CD8-positive, alpha-beta memory T cell (primary cell): ENCODE data around the gene ITGB8. TPM values are rescaled to one million over a fixed set of nuclear protein-coding genes. Genes with fewer than 3 reads are reported as not detected.

ENCODE experiments used
- CTCF ChIA-PET: fragments of 350-600 bp; sonication (Branson Sonifier 250); formaldehyde crosslinking; loops from one replicate; lab custom pipeline; 2021; ENCODE audit warnings: antibody characterized with exemption; lab: Charles Lee
- POLR2A ChIA-PET: fragments of 350-600 bp; sonication (Branson Sonifier 250); formaldehyde crosslinking; loops from one replicate; lab custom pipeline; 2021; ENCODE audit warnings: antibody characterized with exemption; lab: Charles Lee
- DNase-seq, 5 donors: peaks; one replicate each; pipeline versions ENCODE4 v3.0.0 to v3.0.0-alpha.2; 2020 to 2022; ENCODE audit warnings: mixed read lengths in 1 of 5
- H3K27ac ChIP-seq: one replicate; pipeline ENCODE4 v1.7.0; 2013; ENCODE audit warnings: low read depth, mild to moderate bottlenecking, low read length, moderate library complexity
- H3K27me3 ChIP-seq: 2 replicates; pipeline ENCODE4 v1.7.0; 2013; ENCODE audit warnings: low read length, mild to moderate bottlenecking; ENCODE audit not compliant: insufficient read depth, poor library complexity, severe bottlenecking
- H3K36me3 ChIP-seq: 2 replicates; pipeline ENCODE4 v1.7.0; 2013; ENCODE audit warnings: mild to moderate bottlenecking, low read length, moderate library complexity; ENCODE audit not compliant: insufficient read depth
- H3K4me1 ChIP-seq: 2 replicates; pipeline ENCODE4 v1.7.0; 2013; ENCODE audit warnings: mild to moderate bottlenecking, low read length, moderate library complexity; ENCODE audit not compliant: insufficient read depth
- H3K4me3 ChIP-seq: 2 replicates; pipeline ENCODE4 v1.7.0; 2013; ENCODE audit warnings: mild to moderate bottlenecking, low read length
- H3K9me3 ChIP-seq: 2 replicates; pipeline ENCODE4 v1.7.0; 2013; ENCODE audit warnings: mild to moderate bottlenecking, low read length
- H3K27ac Mint-ChIP-seq, 8 donors: one replicate each; pipeline ENCODE4 v1.8.0; 2020 to 2021; ENCODE audit warnings: mixed read lengths in 8 of 8, mild to moderate bottlenecking in 6 of 8, inconsistent platforms in 3 of 8, moderate library complexity in 3 of 8
- H3K27me3 Mint-ChIP-seq, 2 donors: one replicate each; pipeline ENCODE4 v1.8.0; 2020 to 2021; ENCODE audit warnings: mixed read lengths in 2 of 2, mild to moderate bottlenecking in 1 of 2, moderate library complexity in 1 of 2
- H3K36me3 Mint-ChIP-seq, 3 donors: one replicate each; pipeline ENCODE4 v1.8.0; 2020 to 2021; ENCODE audit warnings: mixed read lengths in 3 of 3, inconsistent platforms in 1 of 3, mild to moderate bottlenecking in 1 of 3
- H3K4me1 Mint-ChIP-seq, 3 donors: one replicate each; pipeline ENCODE4 v1.8.0; 2020 to 2021; ENCODE audit warnings: mixed read lengths in 3 of 3, inconsistent platforms in 1 of 3, mild to moderate bottlenecking in 1 of 3
- H3K4me3 Mint-ChIP-seq, 7 donors: one replicate each; pipeline ENCODE4 v1.8.0; 2020 to 2021; ENCODE audit warnings: mixed read lengths in 7 of 7, mild to moderate bottlenecking in 6 of 7, moderate library complexity in 4 of 7, inconsistent platforms in 2 of 7
- H3K9me3 Mint-ChIP-seq, 5 donors: one replicate each; pipeline ENCODE4 v1.8.0; 2020 to 2022; ENCODE audit warnings: mixed read lengths in 5 of 5, mild to moderate bottlenecking in 3 of 5, moderate library complexity in 2 of 5, inconsistent platforms in 1 of 5
- polyA plus RNA-seq: library from polyadenylated mRNA; unstranded; fragments of 300-500 nt; fragmentation: Illumina TruSeq; gene quantifications from one replicate; pipeline ENCODE4 v1.2.3, GENCODE V29; 2021
- total RNA-seq, 2 experiments: library from RNA; stranded (reverse); gene quantifications; one replicate each; pipeline ENCODE4 v1.2.3, GENCODE V29; 2021

ITGB8 gene
- total and polyA plus RNA-seq, 3 experiments from 2014 or later: 0.11 to 0.27 TPM; not detected in 1

DNA sequence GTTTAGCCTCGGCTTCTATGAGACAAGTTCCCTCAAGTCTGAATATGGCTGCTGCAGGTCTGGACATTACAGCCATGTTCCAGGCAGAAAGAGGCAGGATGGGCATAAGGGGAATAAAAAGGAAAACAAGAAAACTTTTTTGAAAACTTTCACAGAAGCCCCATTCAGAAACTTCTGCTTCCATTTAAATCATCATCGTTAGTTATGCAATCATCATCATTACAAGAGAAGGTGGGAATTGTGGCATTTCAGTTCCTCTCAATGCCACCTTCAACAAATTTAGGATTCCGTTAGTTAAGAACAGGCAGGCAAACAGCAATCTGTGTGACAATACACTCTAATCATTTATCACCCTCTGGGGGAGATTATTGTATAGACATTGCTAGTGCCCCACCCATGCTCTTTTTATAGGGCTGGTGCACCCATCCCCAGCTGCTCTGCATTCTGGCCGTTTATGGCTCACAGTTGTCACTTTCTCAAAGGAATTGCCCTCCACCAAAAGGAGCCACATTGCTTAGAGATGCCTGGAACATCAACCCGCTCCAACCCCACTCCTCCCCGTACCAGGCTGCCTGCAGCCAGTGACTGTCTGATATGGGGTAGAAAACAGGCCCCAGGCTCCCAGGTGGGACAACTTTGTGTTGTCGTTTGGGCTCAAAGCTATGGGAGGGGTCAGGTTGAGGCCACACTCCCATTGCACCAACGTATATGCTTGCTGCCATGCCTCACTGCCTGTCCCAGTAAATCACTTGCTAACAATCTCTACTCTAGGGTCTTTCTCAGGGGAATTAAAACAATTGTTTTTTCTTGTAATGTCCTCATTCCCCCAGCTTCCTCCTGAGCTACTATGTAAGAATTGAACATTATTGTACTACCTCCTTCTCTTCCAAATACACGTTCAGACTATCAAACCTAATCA lies 24.2 kb downstream of the ITGB8 start:
- Mint-ChIP-seq H3K9me3 (no peaks in the 10 kb centered on the region), H3K27ac (no peak overlapping the region), H3K4me1 (no peaks in the 10 kb centered on the region), H3K36me3 (no peaks in the 10 kb centered on the region), H3K27me3 (peaks cover 0 to 1% of the 10 kb centered on the region in 2 donors), H3K4me3 (no peak overlapping the region)
- Histone ChIP-seq H3K4me1 (no peaks in the 10 kb centered on the region), H3K27me3 (no peaks in the 10 kb centered on the region), H3K9me3 (no peaks in the 10 kb centered on the region), H3K27ac (no peak overlapping the region), H3K4me3 (no peak overlapping the region), H3K36me3 (no peaks in the 10 kb centered on the region)
- ChIA-PET CTCF (no interaction called here), POLR2A (no interaction called here)
- DNase-seq: no peak

DNA sequence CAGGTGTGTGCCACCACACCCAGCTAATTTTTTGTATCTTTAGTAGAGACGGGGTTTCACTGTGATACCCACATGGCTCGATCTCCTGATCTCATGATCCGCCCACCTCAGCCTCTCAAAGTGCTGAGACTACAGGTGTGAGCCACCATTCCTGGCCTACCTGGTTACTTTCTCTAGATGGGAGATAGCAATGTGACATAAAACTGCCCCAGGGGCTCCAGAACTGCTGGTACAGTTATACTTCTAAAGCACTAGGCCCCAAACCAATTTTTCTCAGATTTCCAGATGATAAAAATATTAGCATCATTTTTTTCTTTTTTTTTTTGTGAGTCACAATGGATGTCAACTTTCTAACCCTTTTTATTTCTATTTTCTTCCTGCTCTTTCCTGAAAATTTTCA lies 27.4 kb downstream of the ITGB8 start:
- no peak for DNase-seq
- H3K4me1 Mint-ChIP-seq: no peaks in the 10 kb centered on the region
- H3K27me3 Mint-ChIP-seq: peaks cover 0 to 1% of the 10 kb centered on the region in 2 donors
- Histone ChIP-seq H3K27me3 (no peaks in the 10 kb centered on the region), H3K4me3 (no peak overlapping the region), H3K27ac (no peak overlapping the region), H3K4me1 (no peaks in the 10 kb centered on the region), H3K36me3 (no peaks in the 10 kb centered on the region), H3K9me3 (no peaks in the 10 kb centered on the region)
- no peaks in the 10 kb centered on the region for H3K9me3 Mint-ChIP-seq
- ChIA-PET CTCF (no interaction called here), POLR2A (no interaction called here)
- no peak overlapping the region for H3K4me3 Mint-ChIP-seq
- no peaks in the 10 kb centered on the region for H3K36me3 Mint-ChIP-seq
- H3K27ac Mint-ChIP-seq: no peak overlapping the region

DNA sequence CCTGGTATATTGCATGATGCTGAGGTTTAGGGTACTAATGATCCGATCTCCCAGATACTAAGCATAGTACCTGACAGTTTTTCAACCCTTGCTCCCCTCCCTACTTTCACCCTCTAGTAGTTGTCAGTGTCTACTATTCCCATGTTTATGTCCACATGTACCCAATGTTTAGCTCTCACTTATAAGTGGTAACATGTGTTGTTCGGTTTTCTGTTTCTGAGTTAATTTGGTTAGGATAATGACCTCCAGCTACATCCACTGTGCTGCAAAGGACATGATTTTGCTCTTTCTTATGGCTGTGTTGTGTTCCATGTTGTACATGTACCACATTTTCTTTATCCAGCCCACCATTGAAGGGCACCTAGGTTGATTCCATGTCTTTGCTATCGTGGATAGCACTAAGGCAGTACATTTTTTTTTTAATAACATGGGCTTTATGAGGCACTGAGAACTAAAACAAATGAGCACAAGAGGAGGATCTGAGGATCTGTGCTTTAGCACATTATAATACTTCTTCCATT lies 28.1 kb downstream of the ITGB8 start:
- Mint-ChIP-seq H3K4me1 (no peaks in the 10 kb centered on the region), H3K27ac (no peak overlapping the region), H3K36me3 (no peaks in the 10 kb centered on the region), H3K27me3 (peaks cover 0 to 1% of the 10 kb centered on the region in 2 donors), H3K9me3 (no peaks in the 10 kb centered on the region), H3K4me3 (no peak overlapping the region)
- no peaks in the 10 kb centered on the region for H3K27me3 ChIP-seq
- no peak overlapping the region for H3K27ac ChIP-seq
- CTCF ChIA-PET: no interaction called here
- no peaks in the 10 kb centered on the region for H3K4me1 ChIP-seq
- no peak for DNase-seq
- H3K4me3 ChIP-seq: no peak overlapping the region
- no peaks in the 10 kb centered on the region for H3K9me3 ChIP-seq
- POLR2A ChIA-PET: no interaction called here
- no peaks in the 10 kb centered on the region for H3K36me3 ChIP-seq

DNA sequence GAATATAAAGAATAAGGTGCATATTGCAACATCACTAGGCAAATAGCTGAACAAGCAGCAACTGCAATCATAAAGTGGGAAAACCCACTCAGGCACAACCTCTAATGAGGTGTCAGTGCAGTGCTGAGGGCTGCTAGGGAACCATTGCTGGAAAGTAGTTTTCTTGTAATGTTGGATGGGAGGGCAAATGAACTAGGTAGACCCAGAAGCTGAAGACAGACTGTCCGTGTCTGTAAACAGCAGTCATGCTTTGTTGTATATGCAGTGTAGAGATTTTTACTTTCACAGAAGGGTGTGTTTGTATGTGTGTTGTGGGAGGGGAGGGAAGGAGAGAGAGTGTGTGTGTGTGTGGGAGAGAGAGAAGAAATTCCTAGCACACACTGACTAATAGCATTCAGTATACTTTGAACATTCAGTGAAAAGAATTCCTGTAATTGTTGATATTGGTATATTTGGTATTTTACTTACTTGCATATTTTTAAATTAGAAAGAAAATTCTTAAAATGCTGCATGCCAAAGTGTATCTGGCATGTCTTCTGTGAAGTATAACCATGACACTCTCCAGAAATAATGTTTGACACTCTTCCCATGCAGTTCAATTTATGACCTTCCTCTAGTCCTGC lies 28.8 kb downstream of the ITGB8 start:
- H3K27ac ChIP-seq: no peak overlapping the region
- Mint-ChIP-seq H3K27me3 (peaks cover 0 to 1% of the 10 kb centered on the region in 2 donors), H3K27ac (peak overlapping the region in 1 of 8 donors; percentile 50), H3K4me3 (no peak overlapping the region), H3K4me1 (no peaks in the 10 kb centered on the region), H3K9me3 (no peaks in the 10 kb centered on the region), H3K36me3 (no peaks in the 10 kb centered on the region)
- no peaks in the 10 kb centered on the region for H3K27me3 ChIP-seq
- H3K9me3 ChIP-seq: no peaks in the 10 kb centered on the region
- CTCF ChIA-PET: no interaction called here
- POLR2A ChIA-PET: no interaction called here
- no peaks in the 10 kb centered on the region for H3K4me1 ChIP-seq
- no peaks in the 10 kb centered on the region for H3K36me3 ChIP-seq
- H3K4me3 ChIP-seq: no peak overlapping the region
- no peak for DNase-seq

DNA sequence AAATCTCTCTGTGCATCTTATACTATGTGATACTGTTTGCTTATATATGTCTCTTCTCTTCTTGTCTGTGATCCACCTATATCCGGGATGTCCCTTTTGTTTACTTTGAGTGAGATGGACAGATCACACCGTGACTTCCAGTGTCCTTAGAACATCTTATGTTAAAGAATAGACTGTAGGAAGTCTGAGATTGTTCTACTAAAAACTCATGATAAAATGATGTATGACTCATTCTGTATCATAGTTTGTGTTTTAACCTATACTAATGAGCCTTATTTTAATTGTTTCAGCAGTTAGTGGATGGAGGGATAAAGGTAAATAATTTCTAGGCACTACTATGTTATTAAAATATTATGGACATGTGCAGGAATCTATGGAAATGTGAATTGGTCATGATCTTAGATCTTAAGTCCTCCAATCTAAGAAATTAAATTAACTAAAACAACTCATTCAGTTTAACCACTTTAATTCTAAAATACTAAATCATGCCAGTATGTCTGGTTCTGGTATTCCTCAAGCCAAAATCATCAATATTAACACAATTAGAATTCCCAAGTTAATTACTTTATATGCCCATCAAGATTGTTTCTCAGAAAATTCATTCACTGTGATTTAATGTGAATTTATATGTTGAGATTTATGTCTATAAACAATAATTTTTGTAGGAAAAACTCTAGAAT lies 32.0 kb downstream of the ITGB8 start:
- Histone ChIP-seq H3K27me3 (no peaks in the 10 kb centered on the region), H3K36me3 (no peaks in the 10 kb centered on the region), H3K4me3 (no peak overlapping the region), H3K9me3 (no peaks in the 10 kb centered on the region), H3K4me1 (no peaks in the 10 kb centered on the region), H3K27ac (no peak overlapping the region)
- H3K9me3 Mint-ChIP-seq: no peaks in the 10 kb centered on the region
- no peaks in the 10 kb centered on the region for H3K4me1 Mint-ChIP-seq
- no peak overlapping the region for H3K27ac Mint-ChIP-seq
- H3K36me3 Mint-ChIP-seq: no peaks in the 10 kb centered on the region
- peaks cover 0 to 3% of the 10 kb centered on the region in 2 donors for H3K27me3 Mint-ChIP-seq
- ChIA-PET POLR2A (no interaction called here), CTCF (no interaction called here)
- DNase-seq: no peak
- H3K4me3 Mint-ChIP-seq: no peak overlapping the region

DNA sequence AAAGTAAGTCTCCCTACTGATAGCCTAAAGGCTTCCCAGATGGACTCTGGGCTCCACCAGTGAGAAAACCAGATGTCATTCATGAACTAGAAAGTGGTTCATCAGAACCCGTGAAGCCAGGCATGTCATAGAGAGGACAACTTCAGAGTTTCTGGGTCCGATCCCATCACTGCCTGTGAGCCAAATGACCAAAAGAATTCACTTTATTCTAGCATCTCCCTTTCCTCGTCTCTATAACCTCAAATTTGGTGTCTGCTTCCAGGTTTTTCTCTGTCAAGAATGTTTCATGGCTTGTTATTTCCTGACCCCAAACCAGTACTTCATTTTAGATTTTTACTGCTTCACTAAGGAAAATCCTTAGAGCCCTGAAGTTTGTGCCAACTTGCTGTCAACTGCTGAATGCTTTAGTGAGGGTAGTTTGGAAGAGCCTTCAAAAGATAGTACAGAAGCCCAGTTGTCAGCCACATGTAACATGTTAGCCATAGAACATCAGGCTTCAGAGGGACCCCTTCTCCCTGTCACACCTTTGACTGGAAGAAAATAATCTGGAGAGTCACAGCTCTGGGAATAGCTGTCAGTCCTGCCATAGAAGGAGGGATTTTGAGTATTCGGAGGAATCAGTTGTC lies 34.0 kb downstream of the ITGB8 start:
- no peaks in the 10 kb centered on the region for H3K36me3 Mint-ChIP-seq
- no peaks in the 10 kb centered on the region for H3K9me3 Mint-ChIP-seq
- no peak for DNase-seq
- no peaks in the 10 kb centered on the region for H3K4me1 ChIP-seq
- ChIA-PET POLR2A (no interaction called here), CTCF (no interaction called here)
- H3K27ac Mint-ChIP-seq: no peak overlapping the region
- H3K27ac ChIP-seq: no peak overlapping the region
- no peaks in the 10 kb centered on the region for H3K9me3 ChIP-seq
- no peaks in the 10 kb centered on the region for H3K4me1 Mint-ChIP-seq
- H3K27me3 Mint-ChIP-seq: peaks cover 0 to 3% of the 10 kb centered on the region in 2 donors
- H3K36me3 ChIP-seq: no peaks in the 10 kb centered on the region
- no peak overlapping the region for H3K4me3 ChIP-seq
- no peaks in the 10 kb centered on the region for H3K27me3 ChIP-seq
- H3K4me3 Mint-ChIP-seq: no peak overlapping the region

DNA sequence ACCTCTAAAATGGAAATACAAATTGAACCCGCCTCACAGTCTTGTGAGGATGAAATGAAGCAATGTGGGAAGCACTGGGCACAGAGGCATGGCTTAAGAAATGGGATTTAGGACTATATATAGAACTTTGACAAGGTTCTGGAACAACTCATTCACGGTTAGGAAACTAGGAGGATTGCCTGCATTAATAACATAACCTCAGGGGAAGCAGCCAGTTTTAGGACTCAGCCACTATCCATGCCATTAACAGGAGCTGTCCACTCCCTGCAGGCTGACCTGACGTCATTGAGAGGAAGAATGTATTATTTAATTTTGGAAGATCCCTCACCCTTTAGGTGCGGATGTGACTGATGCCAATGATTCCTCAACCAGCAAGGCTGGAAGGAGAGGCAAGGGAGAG lies 34.8 kb downstream of the ITGB8 start:
- ChIA-PET POLR2A (no interaction called here), CTCF (no interaction called here)
- Histone ChIP-seq H3K4me1 (no peaks in the 10 kb centered on the region), H3K9me3 (no peaks in the 10 kb centered on the region), H3K27me3 (no peaks in the 10 kb centered on the region), H3K27ac (no peak overlapping the region), H3K4me3 (no peak overlapping the region), H3K36me3 (no peaks in the 10 kb centered on the region)
- no peaks in the 10 kb centered on the region for H3K9me3 Mint-ChIP-seq
- H3K4me3 Mint-ChIP-seq: no peak overlapping the region
- H3K27me3 Mint-ChIP-seq: peaks cover 0 to 3% of the 10 kb centered on the region in 2 donors
- no peak for DNase-seq
- no peaks in the 10 kb centered on the region for H3K4me1 Mint-ChIP-seq
- no peaks in the 10 kb centered on the region for H3K36me3 Mint-ChIP-seq
- no peak overlapping the region for H3K27ac Mint-ChIP-seq
